ENCODE data around the gene HP1BP3. TPM values are rescaled to one million over a fixed set of nuclear protein-coding genes. Genes with fewer than 3 reads are reported as not detected.

HP1BP3 gene
- total and polyA plus RNA-seq, 2 of the 4 experiments (the other 2 are of a cell fraction) = 88.4 to 151 TPM

DNA sequence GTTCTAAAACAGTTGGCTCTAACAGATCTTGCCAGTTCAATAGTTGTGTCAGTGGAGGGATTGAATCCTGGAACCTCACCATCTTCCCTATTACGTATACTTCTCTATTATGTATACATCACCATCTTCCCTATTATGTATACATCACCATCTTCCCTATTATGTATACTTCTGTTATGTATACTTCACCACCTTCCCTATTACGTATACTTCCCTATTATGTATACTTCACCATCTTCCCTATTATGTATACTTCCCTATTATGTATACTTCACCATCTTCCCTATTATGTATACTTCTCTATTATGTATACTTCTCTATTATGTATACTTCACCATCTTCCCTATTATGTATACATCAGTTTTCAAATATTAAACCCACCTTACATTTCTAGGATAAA lies 34.4 kb upstream of the HP1BP3 start:
- Histone ChIP-seq H3K36me3 (ENCODE audit: control insufficient read depth, insufficient read depth, low read length) (peaks cover 22% of the 10 kb centered on the region), H3K56ac (ENCODE audit: extremely low read depth, insufficient read depth, low read length) (no peak overlapping the region), H2BK20ac (ENCODE audit: low read depth, low read length) (no peak overlapping the region), H4K20me1 (ENCODE audit: insufficient read depth, low read length) (no peaks in the 10 kb centered on the region), H3K18ac (ENCODE audit: low read depth, low read length) (no peak overlapping the region), H3K27me3 (ENCODE audit: control insufficient read depth, insufficient read depth, low read length) (no peaks in the 10 kb centered on the region), H2AK9ac (replicated peaks; ENCODE audit: low read depth, low read length, poor library complexity) (no peak overlapping the region), H2BK15ac (ENCODE audit: low read depth, low read length) (no peak overlapping the region), H3K4me1 (ENCODE audit: control insufficient read depth, insufficient read depth, low read length) (peaks cover 3% of the 10 kb centered on the region; the same call in 1 of the 2 replicates), H3K14ac (replicated peaks; ENCODE audit: low read depth, low read length) (no peak overlapping the region), H3K9me1 (ENCODE audit: insufficient read depth, low read length) (peaks cover 3% of the 10 kb centered on the region), H4K5ac (ENCODE audit: low read depth, low read length) (no peak overlapping the region), H3K9me3 (ENCODE audit: control insufficient read depth, insufficient read depth, low read length) (no peaks in the 10 kb centered on the region), H4K91ac (ENCODE audit: insufficient read depth, low read depth, low read length) (no peak overlapping the region), H2BK120ac (ENCODE audit: low read depth, low read length) (no peak overlapping the region), H3K4me2 (ENCODE audit: low read depth, low read length) (no peak overlapping the region), H3K27ac (ENCODE audit: insufficient read depth, low read length) (no peak overlapping the region), H3K4me3 (ENCODE audit: insufficient read depth, low read depth, low read length) (no peak overlapping the region), H4K8ac (ENCODE audit: low read depth in 2 of 2, low read length in 2 of 2) (no peak overlapping the region), H3K4ac (ENCODE audit: low read depth, low read length) (no peak overlapping the region), H2AFZ (replicated peaks; ENCODE audit: low read length, poor library complexity) (no peak overlapping the region), H3K23ac (ENCODE audit: low read depth, low read length) (no peak overlapping the region), H2BK5ac (ENCODE audit: low read depth, low read length, poor library complexity, severe bottlenecking) (no peak overlapping the region), H2AK5ac (ENCODE audit: low read depth, low read length) (no peak overlapping the region), H3K79me1 (ENCODE audit: low read depth in 1 of 2, low read length in 2 of 2) (peaks cover 3% of the 10 kb centered on the region in 2 experiments; a peak in 1 of 4 replicates), H3K9ac (ENCODE audit: low read depth, low read length) (no peak overlapping the region)
- intact Hi-C loops (cut with micrococcal nuclease) (no loop called here), in situ Hi-C loops (cut with MboI; ENCODE audit: low sequenced_read_pairs) (no loop called here), dilution Hi-C loops (cut with HindIII; ENCODE audit: low sequenced_read_pairs, unreplicated experiment) (no loop called here)
- WGBS, 2 experiments (ENCODE audit: extremely low coverage in 2 of 2, insufficient read length in 1 of 2) = 100% methylated on average over 1 of the region's 2 CpGs; no CpG with 5 or more reads in 1 of the 2 experiments
- no TSS peak for BruUV-seq (replicated peaks)
- POLR2A ChIA-PET (ENCODE audit: unreplicated experiment) = no interaction called here
- CTCF ChIA-PET = no interaction called here
- DNase-seq (no peak), ATAC-seq (ENCODE audit: low read depth) (no peak)
- TF ChIP-seq NFE2L2 (IDR thresholded peaks at IDR 0.05; ENCODE audit: low read depth, low read length) (no peak), MAFK (IDR thresholded peaks at IDR 0.05; ENCODE audit: low read depth, low read length) (no peak), CTCF (conservative IDR thresholded peaks at IDR 0.05; ENCODE audit: low read depth, low read length) (no peak), MXI1 (IDR thresholded peaks at IDR 0.05; ENCODE audit: borderline replicate concordance, low read depth, low read length) (no peak), CHD1 (IDR thresholded peaks at IDR 0.05; ENCODE audit: low read depth, low read length) (no peak), BHLHE40 (IDR thresholded peaks at IDR 0.05; ENCODE audit: low read depth, low read length) (no peak), RCOR1 (IDR thresholded peaks at IDR 0.05; ENCODE audit: insufficient replicate concordance, low read length) (no peak), FOS (IDR thresholded peaks at IDR 0.05; ENCODE audit: low read depth, low read length) (no peak), RFX5 (IDR thresholded peaks at IDR 0.05; ENCODE audit: low read depth, low read length) (no peak), SMC3 (IDR thresholded peaks at IDR 0.05; ENCODE audit: low read depth, low read length) (no peak)
- TF ChIP-seq, protein P1, sequence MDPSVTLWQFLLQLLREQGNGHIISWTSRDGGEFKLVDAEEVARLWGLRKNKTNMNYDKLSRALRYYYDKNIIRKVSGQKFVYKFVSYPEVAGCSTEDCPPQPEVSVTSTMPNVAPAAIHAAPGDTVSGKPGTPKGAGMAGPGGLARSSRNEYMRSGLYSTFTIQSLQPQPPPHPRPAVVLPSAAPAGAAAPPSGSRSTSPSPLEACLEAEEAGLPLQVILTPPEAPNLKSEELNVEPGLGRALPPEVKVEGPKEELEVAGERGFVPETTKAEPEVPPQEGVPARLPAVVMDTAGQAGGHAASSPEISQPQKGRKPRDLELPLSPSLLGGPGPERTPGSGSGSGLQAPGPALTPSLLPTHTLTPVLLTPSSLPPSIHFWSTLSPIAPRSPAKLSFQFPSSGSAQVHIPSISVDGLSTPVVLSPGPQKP (IDR thresholded peaks at IDR 0.05; ENCODE audit: borderline replicate concordance, low read depth, low read length) = no peak
- TF ChIP-seq, protein P2, sequence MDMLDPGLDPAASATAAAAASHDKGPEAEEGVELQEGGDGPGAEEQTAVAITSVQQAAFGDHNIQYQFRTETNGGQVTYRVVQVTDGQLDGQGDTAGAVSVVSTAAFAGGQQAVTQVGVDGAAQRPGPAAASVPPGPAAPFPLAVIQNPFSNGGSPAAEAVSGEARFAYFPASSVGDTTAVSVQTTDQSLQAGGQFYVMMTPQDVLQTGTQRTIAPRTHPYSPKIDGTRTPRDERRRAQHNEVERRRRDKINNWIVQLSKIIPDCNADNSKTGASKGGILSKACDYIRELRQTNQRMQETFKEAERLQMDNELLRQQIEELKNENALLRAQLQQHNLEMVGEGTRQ (IDR thresholded peaks at IDR 0.05; ENCODE audit: low read depth, low read length) = no peak
